ENCODE results near the gene MCU. TPM values are rescaled to one million over a fixed set of nuclear protein-coding genes. Genes with fewer than 3 reads are reported as not detected.

The MCU gene
- total and polyA plus RNA-seq, 2 of the 8 experiments (the other 6 are each of a cell fraction or from before 2014, with no cell fraction given): 51.6 to 62.2 TPM

- Histone ChIP-seq H3K9ac (replicated peaks in 1 of 4; ENCODE audit: extremely low read depth in 1 of 4, low read depth in 3 of 4, low read length in 3 of 4) (no peak overlapping the region), H3K36me3 (ENCODE audit: control insufficient read depth in 2 of 4, insufficient read depth in 4 of 4, low read length in 3 of 4) (no peaks in the 10 kb centered on the region), H3K4me3 (ENCODE audit: extremely low read depth in 1 of 4, insufficient read depth in 2 of 4, low read depth in 3 of 4, low read length in 4 of 4) (no peak overlapping the region), H2AFZ (ENCODE audit: low read length) (no peak overlapping the region), H3K9me3 (ENCODE audit: insufficient read depth in 2 of 2, low read depth in 1 of 2, low read length in 1 of 2) (peaks cover 8 to 9% of the 10 kb centered on the region in 2 experiments; a peak in 3 of 4 replicates), H4K5ac (ENCODE audit: insufficient read length, low read depth, low read length) (no peak overlapping the region), H3K56ac (replicated peaks; ENCODE audit: insufficient read length, low read depth, low read length) (no peak overlapping the region), H3K4me2 (ENCODE audit: insufficient read depth in 1 of 2, low read depth in 2 of 2, low read length in 2 of 2) (no peak overlapping the region), H2BK12ac (ENCODE audit: low read depth, low read length) (no peak overlapping the region), H4K20me1 (replicated peaks in 1 of 2; ENCODE audit: control insufficient read depth in 1 of 2, insufficient read depth in 2 of 2, low read length in 2 of 2) (peaks cover 0 to 2% of the 10 kb centered on the region in 2 experiments), H2BK20ac (ENCODE audit: low read length) (no peak overlapping the region), H4K8ac (ENCODE audit: extremely low read depth, insufficient read depth, low read length) (no peak overlapping the region), H3K4ac (replicated peaks; ENCODE audit: insufficient read length, low read depth, low read length) (no peak overlapping the region), H3K18ac (ENCODE audit: extremely low read depth, low read length) (no peak overlapping the region), H2AK5ac (ENCODE audit: low read depth, low read length) (no peak overlapping the region), H3K79me2 (ENCODE audit: control insufficient read depth in 1 of 2, insufficient read depth in 2 of 2, low read length in 2 of 2) (no peaks in the 10 kb centered on the region; a peak in 1 of 4 replicates), H3K79me1 (ENCODE audit: low read depth, low read length) (no peaks in the 10 kb centered on the region), H3K27ac (ENCODE audit: low read depth, low read length) (no peak overlapping the region), H2BK5ac (ENCODE audit: low read depth, low read length) (no peak overlapping the region), H3K14ac (ENCODE audit: insufficient read length) (no peak overlapping the region), H4K91ac (replicated peaks; ENCODE audit: insufficient read length, low read length) (no peak overlapping the region), H3K4me1 (replicated peaks in 1 of 4; ENCODE audit: control insufficient read depth in 3 of 4, insufficient read depth in 4 of 4, low read length in 3 of 4) (no peaks in the 10 kb centered on the region), H3K23me2 (ENCODE audit: low read depth, low read length) (no peaks in the 10 kb centered on the region), H3K27me3 (replicated peaks in 1 of 4; ENCODE audit: control insufficient read depth in 3 of 4, extremely low read depth in 1 of 4, insufficient read depth in 3 of 4, low read length in 3 of 4) (no peaks in the 10 kb centered on the region), H2BK15ac (ENCODE audit: low read length) (no peak overlapping the region), H3K23ac (ENCODE audit: insufficient read length) (no peak overlapping the region), H2BK120ac (replicated peaks; ENCODE audit: low read depth, low read length) (no peak overlapping the region)
- WGBS, 2 experiments (ENCODE audit: extremely low coverage in 1 of 2, insufficient coverage in 1 of 2, insufficient read length in 1 of 2, insufficient replicate concordance in 2 of 2, low coverage in 1 of 2, low lambda C conversion rate in 2 of 2, missing lambda C conversion rate in 1 of 2): 93% methylated on average over 2 of the region's 2 CpGs; no CpG with 5 or more reads in 1 of the 2 experiments
- DNase-seq (ENCODE audit: low read depth in 1 of 2, low spot score in 2 of 2): no peak
- POLR2A ChIA-PET (ENCODE audit: partially characterized antibody): interaction anchor here (1.2 to 1.7 kb wide), 2 partner anchors 9 to 159 kb away, joined by 3 to 4 read pairs; partner anchors contain the start of gene MCU
- CTCF ChIA-PET (ENCODE audit: partially characterized antibody): no interaction called here
- no peak for FAIRE-seq
- TF ChIP-seq SIX5 (IDR thresholded peaks at IDR 0.05; ENCODE audit: low read depth, low read length) (no peak), RAD21 (IDR thresholded peaks at IDR 0.05 in 1 of 2, conservative IDR thresholded peaks at IDR 0.05 in 1 of 2; ENCODE audit: low read depth in 2 of 2, low read length in 2 of 2) (no peak), CTBP2 (IDR thresholded peaks at IDR 0.05; ENCODE audit: borderline replicate concordance, insufficient read depth, insufficient read length, low read length) (no peak), KDM4A (IDR thresholded peaks at IDR 0.05; ENCODE audit: low read depth, low read length, severe bottlenecking) (no peak), GABPA (IDR thresholded peaks at IDR 0.05; ENCODE audit: borderline replicate concordance, insufficient read depth, low read length) (no peak), RBBP5 (IDR thresholded peaks at IDR 0.05; ENCODE audit: borderline replicate concordance, low read depth, low read length) (no peak), FOSL1 (IDR thresholded peaks at IDR 0.05; ENCODE audit: insufficient read depth, low read depth, low read length) (no peak), BRCA1 (IDR thresholded peaks at IDR 0.05; ENCODE audit: low read depth, low read length) (no peak), BACH1 (IDR thresholded peaks at IDR 0.05; ENCODE audit: low read length) (no peak), SAP30 (IDR thresholded peaks at IDR 0.05; ENCODE audit: insufficient read depth, insufficient replicate concordance, low read length) (no peak), JUND (IDR thresholded peaks at IDR 0.05; ENCODE audit: low read length) (no peak), CHD1 (IDR thresholded peaks at IDR 0.05; ENCODE audit: low read depth, low read length) (no peak), MAX (IDR thresholded peaks at IDR 0.05) (no peak), TAF7 (optimal IDR thresholded peaks at IDR 0.05; ENCODE audit: borderline replicate concordance, low read depth, low read length) (no peak)
Observed at GRCh38 chr10:72850861-72851260, 158.9 kb downstream of the MCU start.
